Measurements from ENCODE around the gene SRSF11. TPM values are rescaled to one million over a fixed set of nuclear protein-coding genes. Genes with fewer than 3 reads are reported as not detected.
"Not testable (repeated sequence)": the region's sequence is repeated elsewhere in the genome, so short reads cannot be mapped to it uniquely, and the experiment has no call there.

Gene SRSF11, protein sequence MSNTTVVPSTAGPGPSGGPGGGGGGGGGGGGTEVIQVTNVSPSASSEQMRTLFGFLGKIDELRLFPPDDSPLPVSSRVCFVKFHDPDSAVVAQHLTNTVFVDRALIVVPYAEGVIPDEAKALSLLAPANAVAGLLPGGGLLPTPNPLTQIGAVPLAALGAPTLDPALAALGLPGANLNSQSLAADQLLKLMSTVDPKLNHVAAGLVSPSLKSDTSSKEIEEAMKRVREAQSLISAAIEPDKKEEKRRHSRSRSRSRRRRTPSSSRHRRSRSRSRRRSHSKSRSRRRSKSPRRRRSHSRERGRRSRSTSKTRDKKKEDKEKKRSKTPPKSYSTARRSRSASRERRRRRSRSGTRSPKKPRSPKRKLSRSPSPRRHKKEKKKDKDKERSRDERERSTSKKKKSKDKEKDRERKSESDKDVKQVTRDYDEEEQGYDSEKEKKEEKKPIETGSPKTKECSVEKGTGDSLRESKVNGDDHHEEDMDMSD
- total RNA-seq: 100 to 1,000 TPM; 157 to 174 TPM

GRCh38 chr1:70221238-70222121 lies at the start of gene SRSF11:
Gene SRSF11, plus strand, starts transcription at chr1:70221380. Its CDS starts 257 bp downstream, at chr1:70221637.
- ATAC-seq (peak; percentile 100), DNase-seq (peak; percentile 96 to 97 (median 96))
- 0% methylated on average over 56 to 74 of the region's 74 CpGs for WGBS, 2 donors
- Histone ChIP-seq H3K4me1 (peaks cover 32% of the 10 kb centered on the region), H3K4me3 (peak within 1 kb of the TSS; percentile 61 to 69), H3K27me3 (no peaks in the 10 kb centered on the region), H3K36me3 (replicated peaks in 1 of 2; ENCODE audit: insufficient read depth in 1 of 2, low read depth in 2 of 2) (no peaks in the 10 kb centered on the region), H3K27ac (peak within 1 kb of the TSS; percentile 92 to 98 (median 96)), H3K9me3 (no peaks in the 10 kb centered on the region)
- peak; percentile 73 to 90 (median 89) for TF ChIP-seq POLR2A (IDR thresholded peaks at IDR 0.05)
- TF ChIP-seq, protein P1, sequence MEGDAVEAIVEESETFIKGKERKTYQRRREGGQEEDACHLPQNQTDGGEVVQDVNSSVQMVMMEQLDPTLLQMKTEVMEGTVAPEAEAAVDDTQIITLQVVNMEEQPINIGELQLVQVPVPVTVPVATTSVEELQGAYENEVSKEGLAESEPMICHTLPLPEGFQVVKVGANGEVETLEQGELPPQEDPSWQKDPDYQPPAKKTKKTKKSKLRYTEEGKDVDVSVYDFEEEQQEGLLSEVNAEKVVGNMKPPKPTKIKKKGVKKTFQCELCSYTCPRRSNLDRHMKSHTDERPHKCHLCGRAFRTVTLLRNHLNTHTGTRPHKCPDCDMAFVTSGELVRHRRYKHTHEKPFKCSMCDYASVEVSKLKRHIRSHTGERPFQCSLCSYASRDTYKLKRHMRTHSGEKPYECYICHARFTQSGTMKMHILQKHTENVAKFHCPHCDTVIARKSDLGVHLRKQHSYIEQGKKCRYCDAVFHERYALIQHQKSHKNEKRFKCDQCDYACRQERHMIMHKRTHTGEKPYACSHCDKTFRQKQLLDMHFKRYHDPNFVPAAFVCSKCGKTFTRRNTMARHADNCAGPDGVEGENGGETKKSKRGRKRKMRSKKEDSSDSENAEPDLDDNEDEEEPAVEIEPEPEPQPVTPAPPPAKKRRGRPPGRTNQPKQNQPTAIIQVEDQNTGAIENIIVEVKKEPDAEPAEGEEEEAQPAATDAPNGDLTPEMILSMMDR (IDR thresholded peaks at IDR 0.05): peak in 5 of 7 experiments; percentile 14 to 44 (median 35)
- intact Hi-C loops (cut with DNase I): no loop called here

DNA sequence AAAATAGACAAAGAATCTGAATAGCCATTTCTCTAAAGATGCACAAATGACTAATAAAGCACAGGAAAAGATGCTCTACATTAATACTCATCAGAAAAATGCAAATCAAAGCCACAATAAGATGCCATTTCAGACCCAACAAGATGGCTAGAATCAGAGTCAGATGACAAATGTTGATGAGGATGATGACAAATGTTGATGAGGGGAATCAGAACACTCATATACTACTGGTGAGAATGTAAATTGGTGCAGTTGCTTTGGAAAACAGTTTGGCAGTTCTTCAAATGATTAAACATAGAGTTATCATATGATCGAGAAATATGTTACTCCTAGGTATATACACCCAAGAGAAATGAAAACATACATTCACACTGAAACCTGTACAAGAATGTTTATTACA lies 49.7 kb upstream of the SRSF11 start:
- Histone ChIP-seq H3K27ac (no peak overlapping the region), H3K27me3 (no peaks in the 10 kb centered on the region), H3K36me3 (replicated peaks in 1 of 2; ENCODE audit: insufficient read depth in 1 of 2, low read depth in 2 of 2) (no peaks in the 10 kb centered on the region), H3K4me3 (no peak overlapping the region), H3K9me3 (no peaks in the 10 kb centered on the region), H3K4me1 (no peaks in the 10 kb centered on the region)
- ATAC-seq (no peak), DNase-seq (no peak)
- 86 to 88% methylated on average over 1 of the region's 1 CpG for WGBS, 2 donors
- TF ChIP-seq, protein P1 (IDR thresholded peaks at IDR 0.05): no peak
- TF ChIP-seq POLR2A (IDR thresholded peaks at IDR 0.05): no peak
- intact Hi-C loops (cut with DNase I): no loop called here

DNA sequence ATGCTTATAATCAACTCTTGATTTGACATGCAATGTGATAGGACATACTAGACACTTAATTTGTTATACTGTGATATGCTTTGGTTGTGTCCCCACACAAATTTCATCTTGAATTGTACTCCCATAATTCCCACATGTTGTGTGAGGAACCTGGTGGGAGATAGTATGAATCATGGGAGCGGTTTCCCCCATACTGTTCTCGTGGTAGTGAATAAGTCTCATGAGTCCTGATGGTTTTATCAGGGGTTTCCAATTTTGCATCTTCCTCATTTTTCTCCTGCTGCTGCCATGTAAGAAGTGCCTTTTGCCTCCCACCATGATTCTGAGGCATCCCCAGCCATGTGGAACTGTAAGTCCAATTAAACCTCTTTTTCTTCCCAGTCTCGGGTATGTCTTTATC lies 36.0 kb upstream of the SRSF11 start:
- H3K4me1 ChIP-seq; H3K27me3 ChIP-seq; H3K9me3 ChIP-seq; H3K27ac ChIP-seq; intact Hi-C loops (cut with DNase I); DNase-seq; H3K36me3 ChIP-seq (replicated peaks in 1 of 2; ENCODE audit: insufficient read depth in 1 of 2, low read depth in 2 of 2); H3K4me3 ChIP-seq; ATAC-seq: not testable (repeated sequence)
- 88 to 96% methylated on average over 3 of the region's 3 CpGs for WGBS, 2 donors

DNA sequence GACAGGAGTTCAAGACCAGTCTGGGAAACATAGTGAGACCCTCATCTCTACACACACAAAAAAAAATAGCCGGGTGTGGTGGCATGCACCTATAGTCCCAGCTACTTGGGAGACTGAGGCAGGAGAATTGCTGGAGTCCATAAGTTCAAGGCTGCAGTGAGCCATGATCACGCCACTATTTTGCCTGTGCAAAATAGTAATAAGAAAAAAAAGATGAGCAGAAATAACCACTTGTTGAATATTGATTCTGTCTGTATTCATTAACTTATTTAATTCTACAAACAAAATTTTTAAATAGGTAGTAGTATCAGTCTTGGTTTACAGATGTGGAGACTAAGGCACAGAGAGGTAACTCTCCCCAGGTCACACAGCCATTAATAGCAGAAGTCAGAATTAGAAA lies 32.7 kb upstream of the SRSF11 start:
- H3K4me1 ChIP-seq: no peaks in the 10 kb centered on the region
- DNase-seq (no peak), ATAC-seq (no peak)
- 95 to 96% methylated on average over 2 of the region's 2 CpGs for WGBS, 2 donors
- H3K4me3 ChIP-seq: no peak overlapping the region
- H3K36me3 ChIP-seq (replicated peaks in 1 of 2; ENCODE audit: insufficient read depth in 1 of 2, low read depth in 2 of 2): no peaks in the 10 kb centered on the region
- H3K27me3 ChIP-seq: no peaks in the 10 kb centered on the region
- no peaks in the 10 kb centered on the region for H3K9me3 ChIP-seq
- TF ChIP-seq, protein P1 (IDR thresholded peaks at IDR 0.05): no peak
- no peak for TF ChIP-seq POLR2A (IDR thresholded peaks at IDR 0.05)
- no peak overlapping the region for H3K27ac ChIP-seq
- intact Hi-C loops (cut with DNase I): no loop called here

DNA sequence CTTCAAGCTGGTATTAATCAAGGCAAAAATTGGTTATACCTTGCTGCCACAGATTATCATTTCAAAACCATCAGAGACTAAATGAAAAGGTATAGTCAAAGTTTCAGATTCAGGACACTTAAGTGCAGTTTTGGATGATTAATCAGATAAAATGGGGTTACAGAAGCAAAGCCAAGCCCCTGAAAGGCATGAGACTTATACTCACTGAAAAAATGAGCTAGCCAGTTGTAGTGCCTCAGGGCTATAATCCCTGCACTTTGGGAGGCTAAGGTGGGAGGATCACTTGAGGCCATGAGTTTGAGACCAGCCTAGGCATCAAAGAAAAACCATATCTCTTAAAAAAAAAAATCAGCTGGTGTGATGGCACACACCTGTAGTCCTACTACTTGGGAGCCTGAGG lies 31.0 kb upstream of the SRSF11 start:
- ATAC-seq (no peak), DNase-seq (no peak)
- no peaks in the 10 kb centered on the region for H3K9me3 ChIP-seq
- no peaks in the 10 kb centered on the region for H3K36me3 ChIP-seq (replicated peaks in 1 of 2; ENCODE audit: insufficient read depth in 1 of 2, low read depth in 2 of 2)
- no peak for TF ChIP-seq POLR2A (IDR thresholded peaks at IDR 0.05)
- TF ChIP-seq, protein P1 (IDR thresholded peaks at IDR 0.05): no peak
- intact Hi-C loops (cut with DNase I): no loop called here
- H3K27me3 ChIP-seq: no peaks in the 10 kb centered on the region
- no peak overlapping the region for H3K4me3 ChIP-seq
- H3K27ac ChIP-seq: no peak overlapping the region
- no peaks in the 10 kb centered on the region for H3K4me1 ChIP-seq

DNA sequence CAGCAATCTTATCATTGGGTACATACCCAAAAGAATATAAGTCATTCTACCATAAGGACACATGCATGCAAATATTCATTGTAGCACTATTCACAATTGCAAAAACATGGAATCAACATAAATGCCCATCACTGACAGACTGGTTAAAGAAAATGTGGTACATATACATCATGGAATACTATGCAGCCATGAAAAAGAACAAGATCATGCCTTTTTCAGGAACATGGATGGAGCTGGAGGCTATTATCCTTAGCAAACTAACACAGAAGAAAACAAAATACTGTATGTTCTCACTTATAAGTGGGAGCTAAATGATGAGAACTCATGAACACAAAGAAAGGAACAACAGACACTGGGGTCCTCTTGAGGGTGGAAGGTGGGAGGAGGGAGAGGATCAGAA lies 28.7 kb upstream of the SRSF11 start:
- H3K9me3 ChIP-seq; H3K4me3 ChIP-seq; ATAC-seq; DNase-seq; H3K36me3 ChIP-seq (replicated peaks in 1 of 2; ENCODE audit: insufficient read depth in 1 of 2, low read depth in 2 of 2); H3K27me3 ChIP-seq; H3K27ac ChIP-seq; H3K4me1 ChIP-seq; intact Hi-C loops (cut with DNase I): not testable (repeated sequence)
